K562 (cell line): ENCODE data around the gene SMC4. TPM values are rescaled to one million over a fixed set of nuclear protein-coding genes. Genes with fewer than 3 reads are reported as not detected.

Experiments used
- ATAC-seq: fragments of 200-7000 bp; cut with Tn5 transposase; 3 replicates; pipeline ENCODE4 v1.9.1; 2020; ENCODE audit warnings: moderate library complexity
- BruUV-seq: library from RNA; stranded (reverse); fragments of 400-500 nt; replicated peaks from 2 replicates; lab custom pipeline; 2021; lab: Mats Ljungman, UMichigan
- CTCF ChIA-PET: fragments of 300-600 bp; formaldehyde crosslinking; extraction: SDS; loops from one replicate; lab custom pipeline; 2021; ENCODE audit warnings: low intra/inter-chr PET ratio; lab: Yijun Ruan, JAX
- POLR2A ChIA-PET: fragments of 300-600, 350-650 bp; sonication (Branson Sonifier 250); formaldehyde crosslinking; extraction: SDS; loops from one replicate; lab custom pipeline; 2021; ENCODE audit warnings: antibody characterized with exemption, inconsistent platforms; lab: Yijun Ruan, JAX
- DNase-seq, 4 experiments: peaks; one replicate each; pipeline versions ENCODE4 v3.0.0 to v3.0.0-alpha.2; 2011 to 2018; ENCODE audit warnings: low spot score in 3 of 4, mixed read lengths in 3 of 4; ENCODE audit errors: extremely low read depth in 1 of 4
- FAIRE-seq: peaks from 2 replicates; lab custom pipeline; 2011; peaks lifted over from hg19 to GRCh38; lab: Jason Lieb, UNC
- H2AFZ ChIP-seq: 2 replicates; pipeline ENCODE4 v1.6.0; 2011; ENCODE audit warnings: low read depth, low read length, control low read depth, inconsistent platforms
- H3K27ac ChIP-seq: fragments of 200-600 bp; 3 replicates; pipeline ENCODE4 v1.8.0; 2011; ENCODE audit warnings: low read depth, mild to moderate bottlenecking, control low read depth, inconsistent platforms, low read length, moderate library complexity, mixed read lengths; ENCODE audit errors: extremely low read depth
- H3K27me3 ChIP-seq, 2 experiments: fragments of 300-600 bp in 1 of 2; 2 replicates in 1 of 2; 3 replicates in 1 of 2; pipeline versions ENCODE4 v1.6.0 to v1.8.0; 2011; ENCODE audit warnings: inconsistent platforms in 2 of 2, low read length in 2 of 2, mild to moderate bottlenecking in 1 of 2, mixed read lengths in 1 of 2, moderate library complexity in 1 of 2; ENCODE audit not compliant: control insufficient read depth in 2 of 2, insufficient read depth in 2 of 2
- H3K36me3 ChIP-seq: fragments of 300-600 bp; 3 replicates; pipeline ENCODE4 v1.8.0; 2011; ENCODE audit warnings: mild to moderate bottlenecking, low read length, inconsistent platforms; ENCODE audit not compliant: control insufficient read depth, insufficient read depth
- H3K4me1 ChIP-seq, 2 experiments: fragments of 200-600 bp in 1 of 2; replicated peaks in 1 of 2; 2 replicates in 1 of 2; 3 replicates in 1 of 2; pipeline versions ENCODE4 v1.5.1 to v1.8.0; 2011; ENCODE audit warnings: inconsistent platforms in 2 of 2, low read length in 2 of 2, mild to moderate bottlenecking in 1 of 2, mixed read lengths in 1 of 2, moderate library complexity in 1 of 2; ENCODE audit not compliant: control insufficient read depth in 2 of 2, insufficient read depth in 2 of 2
- H3K4me2 ChIP-seq: 2 replicates; pipeline ENCODE4 v1.6.1; 2011; ENCODE audit warnings: low read length, control low read depth, inconsistent platforms, mixed read lengths; ENCODE audit not compliant: insufficient read depth
- H3K4me3 ChIP-seq: fragments of 200-600 bp; sonication (generic), shearing (Covaris generic); 2 replicates; pipeline ENCODE4 v1.5.1; 2016; ENCODE audit warnings: control low read depth, inconsistent platforms
- H3K79me2 ChIP-seq: fragments of 200-600 bp; 3 replicates; pipeline ENCODE4 v1.8.0; 2011; ENCODE audit warnings: low read length, inconsistent platforms; ENCODE audit not compliant: control insufficient read depth, insufficient read depth
- H3K9ac ChIP-seq, 2 experiments: 2 replicates each; pipeline versions ENCODE4 v1.6.0 to v1.6.1; 2011; ENCODE audit warnings: low read depth in 2 of 2, low read length in 2 of 2, control low read depth in 1 of 2, inconsistent platforms in 1 of 2, mild to moderate bottlenecking in 1 of 2, mixed read lengths in 1 of 2; ENCODE audit not compliant: insufficient read depth in 1 of 2
- H3K9me1 ChIP-seq: one replicate; pipeline ENCODE4 v1.6.0; 2011; ENCODE audit warnings: inconsistent platforms, mild to moderate bottlenecking, low read length, moderate library complexity; ENCODE audit not compliant: control insufficient read depth, insufficient read depth
- H3K9me3 ChIP-seq: replicated peaks from 2 replicates; pipeline ENCODE4 v1.5.1; 2011; ENCODE audit warnings: low read depth, low read length, inconsistent platforms; ENCODE audit not compliant: control insufficient read depth, insufficient read depth
- H4K20me1 ChIP-seq: replicated peaks from 2 replicates; pipeline ENCODE4 v1.6.1; 2011; ENCODE audit warnings: low read length, inconsistent platforms, mixed read lengths; ENCODE audit not compliant: control insufficient read depth, insufficient read depth
- CBX8 ChIP-seq: fragments of 200-600 bp; sonication (generic); IDR thresholded peaks from 2 replicates; pipeline ENCODE4 v1.6.1; 2012; ENCODE audit warnings: borderline replicate concordance, mixed run types, low read depth, mild to moderate bottlenecking, moderate library complexity, mixed read lengths, low read length, control low read depth, inconsistent platforms; ENCODE audit not compliant: poor library complexity, severe bottlenecking; ENCODE audit errors: extremely low read depth
- EWSR1 ChIP-seq: fragments of 450-650 bp; IDR thresholded peaks from 2 replicates; pipeline ENCODE4 v1.6.1; 2018; ENCODE audit warnings: borderline replicate concordance, mild to moderate bottlenecking, low read depth, moderate library complexity; ENCODE audit not compliant: partially characterized antibody
- KDM4B ChIP-seq, 2 experiments: fragments of 450-650 bp in 1 of 2; sonication (generic) in 1 of 2; IDR thresholded peaks; 2 replicates each; pipeline ENCODE4 v1.6.1; 2016 to 2017; ENCODE audit warnings: borderline replicate concordance in 2 of 2, antibody characterized with exemption in 1 of 2, low read depth in 1 of 2, mild to moderate bottlenecking in 1 of 2
- POLR3A ChIP-seq: IDR thresholded peaks from 2 replicates; pipeline ENCODE4 v1.6.1; 2011; ENCODE audit warnings: borderline replicate concordance, mild to moderate bottlenecking, moderate library complexity; ENCODE audit not compliant: insufficient read length, insufficient read depth; ENCODE audit errors: extremely low read depth
- WGBS: fragments of 100-300 bp; shearing (Covaris generic); methylation state at CpG from one replicate; pipeline ENCODE4 v1.1.6; 2016; ENCODE audit warnings: low coverage, mixed read lengths; ENCODE audit not compliant: insufficient coverage; ENCODE audit errors: missing lambda C conversion rate; 5-methylcytosine and 5-hydroxymethylcytosine counted together
- in situ Hi-C: fragments of 300-500 bp; cut with MboI; formaldehyde crosslinking; loops from 4 replicates; pipeline ENCODE4 v1.15.0; 2018; ENCODE audit warnings: inconsistent platforms, mixed read lengths
- intact Hi-C: fragments of 100-400 bp; cut with micrococcal nuclease; formaldehyde crosslinking; loops from 2 replicates; pipeline ENCODE4 v1.14.2; 2022
- polyA plus RNA-seq, 8 experiments: library from polyadenylated mRNA; depleted of rRNA in 4 of 8; stranded (reverse) in 5 of 8; unstranded in 3 of 8; fragments of >200 nt; fragmentation: Nextera tagmentation in 2 of 8; fragmentation: Illumina TruSeq in 1 of 8; extraction: Ambion mirVana in 2 of 8; extraction: Trizol in 1 of 8; gene quantifications; 2 replicates each; pipeline versions ENCODE4 v1.2.1 to v1.2.3, GENCODE V29; 2011 to 2014; ENCODE audit warnings: inconsistent platforms in 1 of 8, missing spikeins in 1 of 8
- total RNA-seq, 7 experiments: library from RNA; depleted of rRNA in 6 of 7; stranded (reverse); fragments of >200 nt in 6 of 7; fragmentation: Illumina TruSeq in 2 of 7; extraction: Trizol in 2 of 7; gene quantifications; 2 replicates each; pipeline versions ENCODE4 v1.2.1 to v1.2.3, GENCODE V29; 2011 to 2021; ENCODE audit warnings: low replicate concordance in 1 of 7

Gene SMC4
- total and polyA plus RNA-seq, 9 of the 15 experiments (the other 6 are each of a cell fraction or from before 2014, with no cell fraction given) = 87.9 to 347 (median 176) TPM

DNA sequence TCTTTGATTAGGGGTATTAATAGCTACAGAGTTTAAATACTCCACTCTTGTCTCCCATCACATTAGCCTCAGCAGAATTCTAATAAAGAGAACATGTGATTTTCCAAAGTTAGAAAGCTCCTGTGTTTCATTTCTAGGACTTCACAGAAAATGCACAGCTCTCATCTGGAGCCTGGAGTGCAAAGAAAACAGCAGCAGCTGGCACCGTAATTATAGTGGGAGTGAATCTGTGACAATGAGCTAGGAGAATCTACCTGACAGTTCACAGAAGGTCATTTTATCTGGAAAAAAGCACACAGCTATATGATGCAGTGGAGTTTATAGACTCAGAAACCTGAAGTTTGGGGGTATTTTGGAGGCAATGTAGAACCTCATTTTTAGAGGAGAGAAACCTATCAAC lies 55.5 kb downstream of the SMC4 start (continued):
- TF ChIP-seq POLR3A = no peak

- no peaks in the 10 kb centered on the region for H3K9me3 ChIP-seq
- H3K4me2 ChIP-seq = no peak overlapping the region
- no peak for ATAC-seq
- H4K20me1 ChIP-seq = no peaks in the 10 kb centered on the region
- 62% methylated on average over 3 of the region's 3 CpGs for WGBS
- no peaks in the 10 kb centered on the region for H3K27me3 ChIP-seq
- FAIRE-seq = no peak
- CTCF ChIA-PET = no interaction called here
- no peak overlapping the region for H3K27ac ChIP-seq
- TF ChIP-seq KDM4B (IDR thresholded peaks at IDR 0.05; ENCODE audit: borderline replicate concordance in 2 of 2, low read depth in 1 of 2) (no peak), EWSR1 (no peak), CBX8 (no peak)
- intact Hi-C loops (no loop called here), in situ Hi-C loops (loop anchor here (25.0 kb wide), 1 partner anchor 569 kb away; no protein-coding TSS in a partner anchor)
- H2AFZ ChIP-seq = no peak overlapping the region
- no TSS peak for BruUV-seq
- peaks cover 19 to 35% of the 10 kb centered on the region in 2 experiments for H3K4me1 ChIP-seq
- no peaks in the 10 kb centered on the region for H3K9me1 ChIP-seq
- H3K9ac ChIP-seq = no peak overlapping the region
- peaks cover 3% of the 10 kb centered on the region for H3K79me2 ChIP-seq
- no peak for DNase-seq
- H3K36me3 ChIP-seq = no peaks in the 10 kb centered on the region
- no peak overlapping the region for H3K4me3 ChIP-seq
- POLR2A ChIA-PET = interaction anchor here (0.6 to 1.8 kb wide), 4 partner anchors 20 to 1085 kb away, joined by 3 to 5 read pairs (median 4); no protein-coding TSS in a partner anchor
These were observed 56.4 kb downstream of the SMC4 start for GRCh38 chr3:160455846-160456245.
